PFSK-1 (cell line): ENCODE results near the gene ZFAND5.

Experiments
- FOXP2 ChIP-seq: optimal IDR thresholded peaks from 2 replicates; pipeline ENCODE3; 2011; ENCODE audit warnings: borderline replicate concordance, control low read depth, inconsistent platforms; ENCODE audit not compliant: insufficient read depth; ENCODE audit errors: extremely low read length, extremely low read depth
- POLR2AphosphoS5 ChIP-seq: IDR thresholded peaks from 2 replicates; pipeline ENCODE4 v1.6.1; 2012; ENCODE audit warnings: low read depth, mild to moderate bottlenecking, control low read depth, low read length, moderate library complexity
- SIN3A ChIP-seq: IDR thresholded peaks from 2 replicates; pipeline ENCODE4 v1.6.1; 2012; ENCODE audit warnings: mild to moderate bottlenecking, low read length, moderate library complexity, borderline replicate concordance; ENCODE audit not compliant: insufficient read depth
- TAF1 ChIP-seq: IDR thresholded peaks from 2 replicates; pipeline ENCODE4 v1.6.1; 2012; ENCODE audit warnings: low read length, control low read depth, borderline replicate concordance; ENCODE audit not compliant: insufficient read depth
- TF ChIP-seq, protein P1 (sequence below), 2 experiments: IDR thresholded peaks; 2 replicates each; pipeline versions ENCODE4 v1.6.1 to v1.8.0; 2011 to 2012; ENCODE audit warnings: low read depth in 2 of 2, low read length in 2 of 2, control low read depth in 1 of 2, inconsistent platforms in 1 of 2, mild to moderate bottlenecking in 1 of 2, moderate library complexity in 1 of 2; ENCODE audit not compliant: insufficient read depth in 1 of 2

Gene ZFAND5

GRCh38 chr9:72365525-72366256 is 683 bp upstream of the ZFAND5 start:
- TF ChIP-seq, protein P1, sequence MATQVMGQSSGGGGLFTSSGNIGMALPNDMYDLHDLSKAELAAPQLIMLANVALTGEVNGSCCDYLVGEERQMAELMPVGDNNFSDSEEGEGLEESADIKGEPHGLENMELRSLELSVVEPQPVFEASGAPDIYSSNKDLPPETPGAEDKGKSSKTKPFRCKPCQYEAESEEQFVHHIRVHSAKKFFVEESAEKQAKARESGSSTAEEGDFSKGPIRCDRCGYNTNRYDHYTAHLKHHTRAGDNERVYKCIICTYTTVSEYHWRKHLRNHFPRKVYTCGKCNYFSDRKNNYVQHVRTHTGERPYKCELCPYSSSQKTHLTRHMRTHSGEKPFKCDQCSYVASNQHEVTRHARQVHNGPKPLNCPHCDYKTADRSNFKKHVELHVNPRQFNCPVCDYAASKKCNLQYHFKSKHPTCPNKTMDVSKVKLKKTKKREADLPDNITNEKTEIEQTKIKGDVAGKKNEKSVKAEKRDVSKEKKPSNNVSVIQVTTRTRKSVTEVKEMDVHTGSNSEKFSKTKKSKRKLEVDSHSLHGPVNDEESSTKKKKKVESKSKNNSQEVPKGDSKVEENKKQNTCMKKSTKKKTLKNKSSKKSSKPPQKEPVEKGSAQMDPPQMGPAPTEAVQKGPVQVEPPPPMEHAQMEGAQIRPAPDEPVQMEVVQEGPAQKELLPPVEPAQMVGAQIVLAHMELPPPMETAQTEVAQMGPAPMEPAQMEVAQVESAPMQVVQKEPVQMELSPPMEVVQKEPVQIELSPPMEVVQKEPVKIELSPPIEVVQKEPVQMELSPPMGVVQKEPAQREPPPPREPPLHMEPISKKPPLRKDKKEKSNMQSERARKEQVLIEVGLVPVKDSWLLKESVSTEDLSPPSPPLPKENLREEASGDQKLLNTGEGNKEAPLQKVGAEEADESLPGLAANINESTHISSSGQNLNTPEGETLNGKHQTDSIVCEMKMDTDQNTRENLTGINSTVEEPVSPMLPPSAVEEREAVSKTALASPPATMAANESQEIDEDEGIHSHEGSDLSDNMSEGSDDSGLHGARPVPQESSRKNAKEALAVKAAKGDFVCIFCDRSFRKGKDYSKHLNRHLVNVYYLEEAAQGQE (IDR thresholded peaks at IDR 0.05; ENCODE audit: insufficient read depth in 1 of 2, low read depth in 2 of 2, low read length in 2 of 2): peak in 1 of 2 experiments; percentile 3; a peak in 1 of 4 replicates
- no peak; the same call in 1 of the 2 replicates for TF ChIP-seq POLR2AphosphoS5

DNA sequence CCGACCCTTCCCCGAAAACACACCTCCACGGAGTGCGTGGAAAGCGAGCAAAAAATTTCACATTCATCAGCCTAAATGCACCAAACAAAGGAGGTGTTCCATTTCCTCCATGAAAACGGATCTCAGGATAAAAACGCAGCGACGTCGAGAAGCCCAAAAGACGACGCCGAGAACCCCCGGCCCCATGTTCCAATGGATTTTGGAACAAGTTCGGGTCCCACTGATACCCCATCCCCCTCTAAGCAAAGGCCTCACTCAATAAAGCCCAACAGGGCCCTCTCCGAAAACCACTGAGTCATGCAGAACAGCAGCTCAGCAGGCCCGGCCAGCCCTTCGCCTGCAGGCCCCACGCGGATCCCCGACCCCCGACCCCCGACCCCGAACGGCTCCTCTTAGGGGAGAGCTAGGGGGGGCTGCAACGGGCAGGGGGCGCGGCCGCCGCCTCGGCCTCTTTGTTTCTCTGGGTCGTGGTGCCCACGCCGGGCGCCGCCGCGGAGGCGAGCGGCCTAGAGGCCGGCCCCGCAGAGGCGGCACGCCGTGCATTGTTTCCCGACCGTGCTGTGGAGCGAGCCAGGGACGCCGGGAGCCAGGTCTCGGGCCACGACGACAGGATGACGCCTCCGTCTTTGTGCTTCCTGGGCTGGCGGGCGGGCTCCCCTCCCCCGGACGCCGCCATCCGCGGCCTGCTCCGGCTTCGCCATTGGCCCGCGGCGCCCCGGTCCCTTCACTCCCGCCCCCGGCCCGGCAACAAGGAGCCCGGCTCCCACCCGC is 915 bp downstream of the ZFAND5 start:
- TF ChIP-seq POLR2AphosphoS5: no peak
- TF ChIP-seq, protein P1 (IDR thresholded peaks at IDR 0.05; ENCODE audit: insufficient read depth in 1 of 2, low read depth in 2 of 2, low read length in 2 of 2): no peak
- TF ChIP-seq TAF1: no peak
- no peak for TF ChIP-seq SIN3A
- no peak for TF ChIP-seq FOXP2

DNA sequence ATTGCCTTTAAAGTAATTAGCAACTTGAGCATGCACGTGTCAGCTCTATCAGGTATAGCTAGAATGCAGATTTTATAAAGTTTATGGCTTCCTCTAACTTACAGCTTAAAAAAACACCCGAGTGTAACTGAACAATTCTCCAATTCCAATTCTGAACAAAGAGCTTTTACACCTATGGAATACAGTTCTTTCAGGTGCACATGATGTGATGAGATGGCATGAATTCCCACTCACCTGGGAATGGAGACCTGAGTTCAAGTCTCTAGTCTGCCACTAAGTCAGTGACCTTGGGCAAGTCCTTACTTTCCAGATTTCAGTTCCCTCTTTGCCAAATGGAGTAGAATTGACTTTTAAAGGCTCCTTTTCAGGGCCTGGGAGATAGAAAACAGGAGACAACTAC is 1.8 kb downstream of the ZFAND5 start:
- TF ChIP-seq TAF1 (no peak), POLR2AphosphoS5 (no peak), FOXP2 (no peak)
- TF ChIP-seq, protein P1 (IDR thresholded peaks at IDR 0.05; ENCODE audit: insufficient read depth in 1 of 2, low read depth in 2 of 2, low read length in 2 of 2): no peak

DNA sequence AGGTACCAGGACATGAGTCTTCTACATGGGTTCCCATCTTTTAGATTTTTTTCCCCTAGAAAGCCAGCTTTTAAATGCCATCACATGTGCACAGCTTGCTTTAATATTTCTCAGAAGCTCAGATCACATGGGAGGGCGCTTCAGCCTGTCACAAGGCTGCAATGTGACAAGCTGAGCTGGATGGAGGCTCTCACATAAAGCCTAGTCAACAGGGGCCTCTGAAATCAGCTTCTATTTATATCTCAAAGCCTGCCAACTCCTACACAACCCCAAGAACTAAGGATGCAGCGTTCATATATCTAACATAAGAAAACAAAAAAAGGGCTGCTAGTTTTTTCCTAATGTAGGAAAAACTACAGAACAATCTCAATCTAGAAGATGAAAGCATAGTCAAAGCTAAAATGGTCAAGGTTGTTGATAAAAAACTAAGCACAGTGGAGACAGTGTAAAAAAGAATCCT is 2.3 kb downstream of the ZFAND5 start:
- TF ChIP-seq SIN3A: no peak

DNA sequence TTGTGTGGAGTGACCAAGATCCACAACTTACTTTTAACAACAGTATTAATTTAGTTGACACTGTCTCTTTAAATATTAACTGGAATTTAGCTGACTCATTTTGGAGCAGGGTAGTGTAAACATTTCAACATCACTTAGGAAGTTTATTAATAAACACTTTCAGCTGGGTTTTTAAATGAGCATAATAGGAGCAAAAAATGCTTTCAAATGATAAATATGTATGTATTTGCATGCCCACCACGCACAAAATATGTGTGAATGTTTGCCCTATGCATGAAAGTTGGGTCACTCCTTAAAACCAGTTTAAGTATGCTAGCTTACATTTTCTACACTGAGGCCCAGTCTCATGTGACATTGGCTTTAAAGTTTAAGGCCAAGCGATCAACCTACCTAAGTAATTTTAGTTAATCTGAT is 2.9 kb downstream of the ZFAND5 start:
- TF ChIP-seq POLR2AphosphoS5 (no peak), SIN3A (no peak), TAF1 (no peak), FOXP2 (no peak)
- TF ChIP-seq, protein P1 (IDR thresholded peaks at IDR 0.05; ENCODE audit: insufficient read depth in 1 of 2, low read depth in 2 of 2, low read length in 2 of 2): no peak
